HEK293T (cell line): Measurements from ENCODE around the gene CHRNA3.

Experiments
- ARNT ChIP-seq: fragments of 450-650 bp; IDR thresholded peaks from 2 replicates; pipeline ENCODE4 v1.6.1; 2017; ENCODE audit warnings: mild to moderate bottlenecking
- FOXA1 ChIP-seq: fragments of 450-650 bp; IDR thresholded peaks from 2 replicates; pipeline ENCODE4 v1.6.1; 2016; ENCODE audit warnings: mild to moderate bottlenecking
- FOXK2 ChIP-seq: fragments of 450-650 bp; IDR thresholded peaks from 2 replicates; pipeline ENCODE4 v1.6.1; 2016; ENCODE audit warnings: mild to moderate bottlenecking
- LEF1 ChIP-seq: fragments of 450-650 bp; IDR thresholded peaks from 2 replicates; pipeline ENCODE4 v1.6.1; 2017; ENCODE audit warnings: mild to moderate bottlenecking, borderline replicate concordance
- SP1 ChIP-seq: fragments of 450-650 bp; IDR thresholded peaks from 2 replicates; pipeline ENCODE4 v1.6.1; 2017

DNA sequence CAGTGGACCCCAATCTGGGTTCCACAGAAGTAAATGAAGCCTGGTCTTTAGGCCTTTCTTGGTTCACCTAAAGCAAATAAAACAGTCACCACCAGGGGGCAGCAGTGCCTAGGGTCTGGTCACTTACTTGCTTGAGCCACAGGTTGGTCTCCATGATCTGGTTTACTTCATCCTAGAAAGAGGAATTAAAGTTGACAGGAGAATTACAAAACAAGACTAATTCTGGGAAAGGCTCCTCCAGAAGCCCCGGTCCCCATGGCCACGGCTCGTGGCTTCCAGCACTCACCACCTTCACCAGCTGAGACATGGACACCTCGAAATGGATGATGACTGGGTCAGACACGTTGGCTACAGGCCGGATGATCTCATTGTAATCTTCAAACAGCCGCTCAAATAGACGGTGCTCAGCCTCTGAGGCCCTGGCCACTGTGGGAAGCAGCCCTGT lies 2.3 kb downstream of the CHRNA3 start:
- TF ChIP-seq FOXK2 (no peak), FOXA1 (no peak), LEF1 (no peak), SP1 (no peak), ARNT (no peak)
